ENCODE results near the gene EXOC6. TPM values are rescaled to one million over a fixed set of nuclear protein-coding genes. Genes with fewer than 3 reads are reported as not detected.

The EXOC6 gene
- total and polyA plus RNA-seq, 4 experiments from 2014 or later = 4.3 to 11.4 (median 10.9) TPM

- CTCF ChIA-PET (ENCODE audit: partially characterized antibody) = no interaction called here
- DNase-seq = no peak
- Histone ChIP-seq H3K27ac (ENCODE audit: low read depth, low read length) (no peak overlapping the region), H3K27me3 (ENCODE audit: insufficient read depth, low read length) (no peaks in the 10 kb centered on the region), H3K9me3 (ENCODE audit: control insufficient read depth in 1 of 2, low read length in 2 of 2) (no peaks in the 10 kb centered on the region), H3K36me3 (ENCODE audit: insufficient read depth, low read length) (no peaks in the 10 kb centered on the region), H3K4me1 (ENCODE audit: insufficient read depth, low read length) (no peaks in the 10 kb centered on the region), H3K4me3 (ENCODE audit: low read length in 2 of 2) (no peak overlapping the region)
- peaks cover 2 to 6% of the 10 kb centered on the region in 2 donors for H3K27me3 Mint-ChIP-seq
- H3K9me3 Mint-ChIP-seq = peaks cover 0 to 4% (median 0%) of the 10 kb centered on the region in 8 donors
- H3K36me3 Mint-ChIP-seq = no peaks in the 10 kb centered on the region
- H3K4me3 Mint-ChIP-seq = no peak overlapping the region
- POLR2A ChIA-PET (ENCODE audit: partially characterized antibody) = no interaction called here
- intact Hi-C loops (cut with micrococcal nuclease) = no loop called here
- no peaks in the 10 kb centered on the region for H3K4me1 Mint-ChIP-seq
- H3K27ac Mint-ChIP-seq = no peak overlapping the region
Observed at GRCh38 chr10:92811986-92812385, 36.3 kb upstream of the EXOC6 start.

DNA sequence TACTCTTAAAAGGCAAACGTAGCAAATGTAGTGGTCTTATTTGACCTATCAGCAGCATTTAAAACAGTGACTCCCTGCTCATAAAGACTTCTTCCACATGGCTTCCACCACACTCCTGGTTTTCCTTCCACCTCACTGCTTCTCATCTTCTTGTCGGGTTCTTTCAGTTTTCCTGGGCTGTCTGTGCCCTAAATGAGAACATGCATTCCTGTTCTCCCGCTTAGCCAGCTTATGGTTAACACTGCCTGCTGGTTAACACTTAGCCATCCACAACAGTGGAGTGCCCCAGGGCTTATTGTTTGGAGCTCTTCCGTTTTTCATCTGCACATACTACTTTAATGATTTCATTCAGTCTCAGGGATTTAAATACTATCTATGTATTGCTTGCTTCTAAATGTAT, 34.3 kb upstream of the EXOC6 start:
- Mint-ChIP-seq H3K4me1 (no peaks in the 10 kb centered on the region), H3K27me3 (peaks cover 4 to 8% of the 10 kb centered on the region in 2 donors)

GRCh38 chr10:92814790-92815189, 33.5 kb upstream of the EXOC6 start:
- H3K27me3 Mint-ChIP-seq = peaks cover 4 to 8% of the 10 kb centered on the region in 2 donors
- no peak overlapping the region for H3K27ac ChIP-seq (ENCODE audit: low read depth, low read length)
- no peak overlapping the region for H3K27ac Mint-ChIP-seq
- H3K9me3 ChIP-seq (ENCODE audit: control insufficient read depth in 1 of 2, low read length in 2 of 2) = no peaks in the 10 kb centered on the region
- ChIA-PET POLR2A (ENCODE audit: partially characterized antibody) (no interaction called here), CTCF (ENCODE audit: partially characterized antibody) (no interaction called here)
- H3K9me3 Mint-ChIP-seq = peaks cover 0 to 2% (median 0%) of the 10 kb centered on the region in 8 donors
- no peak for DNase-seq
- H3K36me3 Mint-ChIP-seq = no peaks in the 10 kb centered on the region
- H3K4me1 ChIP-seq (ENCODE audit: insufficient read depth, low read length) = no peaks in the 10 kb centered on the region
- H3K4me3 ChIP-seq (ENCODE audit: low read length in 2 of 2) = no peak overlapping the region
- no peaks in the 10 kb centered on the region for H3K36me3 ChIP-seq (ENCODE audit: insufficient read depth, low read length)
- no peaks in the 10 kb centered on the region for H3K27me3 ChIP-seq (ENCODE audit: insufficient read depth, low read length)
- intact Hi-C loops (cut with micrococcal nuclease) = no loop called here
- H3K4me3 Mint-ChIP-seq = no peak overlapping the region
- H3K4me1 Mint-ChIP-seq = no peaks in the 10 kb centered on the region

More for the DNA sequence above, 34.3 kb upstream of the EXOC6 start:
- Histone ChIP-seq H3K27me3 (ENCODE audit: insufficient read depth, low read length) (no peaks in the 10 kb centered on the region), H3K4me1 (ENCODE audit: insufficient read depth, low read length) (no peaks in the 10 kb centered on the region), H3K27ac (ENCODE audit: low read depth, low read length) (no peak overlapping the region), H3K4me3 (ENCODE audit: low read length in 2 of 2) (no peak overlapping the region), H3K9me3 (ENCODE audit: control insufficient read depth in 1 of 2, low read length in 2 of 2) (no peaks in the 10 kb centered on the region), H3K36me3 (ENCODE audit: insufficient read depth, low read length) (no peaks in the 10 kb centered on the region)
- intact Hi-C loops (cut with micrococcal nuclease) = no loop called here
- H3K9me3 Mint-ChIP-seq = peaks cover 0 to 2% (median 0%) of the 10 kb centered on the region in 8 donors
- no peaks in the 10 kb centered on the region for H3K36me3 Mint-ChIP-seq
- DNase-seq = no peak
- H3K4me3 Mint-ChIP-seq = no peak overlapping the region
- no peak overlapping the region for H3K27ac Mint-ChIP-seq
- ChIA-PET CTCF (ENCODE audit: partially characterized antibody) (no interaction called here), POLR2A (ENCODE audit: partially characterized antibody) (no interaction called here)

GRCh38 chr10:92816091-92816531, 32.2 kb upstream of the EXOC6 start:
- DNase-seq = no peak
- H3K9me3 ChIP-seq (ENCODE audit: control insufficient read depth in 1 of 2, low read length in 2 of 2) = no peaks in the 10 kb centered on the region
- H3K27me3 ChIP-seq (ENCODE audit: insufficient read depth, low read length) = no peaks in the 10 kb centered on the region
- no peaks in the 10 kb centered on the region for H3K36me3 ChIP-seq (ENCODE audit: insufficient read depth, low read length)
- ChIA-PET CTCF (ENCODE audit: partially characterized antibody) (interaction anchor here (1.5 kb wide), 1 partner anchor 26 kb away, joined by 3 read pairs; no protein-coding TSS in a partner anchor), POLR2A (ENCODE audit: partially characterized antibody) (no interaction called here)
- Mint-ChIP-seq H3K36me3 (no peaks in the 10 kb centered on the region), H3K4me3 (no peak overlapping the region), H3K27ac (no peak overlapping the region), H3K9me3 (no peaks in the 10 kb centered on the region), H3K4me1 (no peaks in the 10 kb centered on the region), H3K27me3 (peaks cover 4 to 8% of the 10 kb centered on the region in 2 donors)
- no peaks in the 10 kb centered on the region for H3K4me1 ChIP-seq (ENCODE audit: insufficient read depth, low read length)
- intact Hi-C loops (cut with micrococcal nuclease) = no loop called here
- H3K27ac ChIP-seq (ENCODE audit: low read depth, low read length) = no peak overlapping the region
- no peak overlapping the region for H3K4me3 ChIP-seq (ENCODE audit: low read length in 2 of 2)

GRCh38 chr10:92822060-92822634, 26.2 kb upstream of the EXOC6 start:
- ChIA-PET CTCF (ENCODE audit: partially characterized antibody) (interaction anchor here (1.2 to 3.3 kb wide), 2 partner anchors 20 to 21 kb away, joined by 3 to 9 read pairs; no protein-coding TSS in a partner anchor), POLR2A (ENCODE audit: partially characterized antibody) (no interaction called here)
- Histone ChIP-seq H3K4me3 (ENCODE audit: low read length in 2 of 2) (no peak overlapping the region), H3K9me3 (ENCODE audit: control insufficient read depth in 1 of 2, low read length in 2 of 2) (no peaks in the 10 kb centered on the region), H3K4me1 (ENCODE audit: insufficient read depth, low read length) (peaks cover 11% of the 10 kb centered on the region), H3K36me3 (ENCODE audit: insufficient read depth, low read length) (no peaks in the 10 kb centered on the region), H3K27ac (ENCODE audit: low read depth, low read length) (no peak overlapping the region), H3K27me3 (ENCODE audit: insufficient read depth, low read length) (no peaks in the 10 kb centered on the region)
- no peak overlapping the region for H3K27ac Mint-ChIP-seq
- H3K9me3 Mint-ChIP-seq = peaks cover 0 to 2% (median 0%) of the 10 kb centered on the region in 8 donors
- no peak for DNase-seq
- peaks cover under 1% of the 10 kb centered on the region in 2 donors for H3K27me3 Mint-ChIP-seq
- peaks cover 7 to 9% (median 8%) of the 10 kb centered on the region in 4 donors for H3K4me1 Mint-ChIP-seq
- intact Hi-C loops (cut with micrococcal nuclease) = no loop called here
- no peaks in the 10 kb centered on the region for H3K36me3 Mint-ChIP-seq
- H3K4me3 Mint-ChIP-seq = no peak overlapping the region

GRCh38 chr10:92822964-92823363, 25.4 kb upstream of the EXOC6 start:
- H3K27ac Mint-ChIP-seq = no peak overlapping the region

DNA sequence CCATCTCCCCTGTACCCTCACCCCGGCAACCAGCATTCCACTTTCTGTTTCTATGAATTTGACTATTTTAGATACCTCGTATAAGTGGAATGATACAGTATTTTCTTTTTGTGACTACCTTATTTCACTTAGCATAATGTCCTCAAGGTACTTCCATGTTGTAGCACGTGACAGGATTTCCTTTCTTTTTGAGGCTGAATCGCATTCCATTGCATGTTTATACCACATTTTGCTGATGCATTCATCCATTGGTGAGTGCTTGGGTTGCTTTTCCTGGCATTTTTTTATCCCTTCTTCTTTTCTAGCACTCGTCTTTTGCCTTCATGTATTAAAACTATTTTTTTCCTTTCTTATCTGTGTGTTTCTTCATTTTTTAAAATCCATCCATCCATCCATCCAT, 22.3 kb upstream of the EXOC6 start:
- no peak overlapping the region for H3K4me3 ChIP-seq (ENCODE audit: low read length in 2 of 2)
- H3K4me3 Mint-ChIP-seq = no peak overlapping the region
- no peak overlapping the region for H3K27ac ChIP-seq (ENCODE audit: low read depth, low read length)
- H3K9me3 ChIP-seq (ENCODE audit: control insufficient read depth in 1 of 2, low read length in 2 of 2) = no peaks in the 10 kb centered on the region
- no peaks in the 10 kb centered on the region for H3K36me3 ChIP-seq (ENCODE audit: insufficient read depth, low read length)
- peaks cover 18% of the 10 kb centered on the region for H3K4me1 ChIP-seq (ENCODE audit: insufficient read depth, low read length)
- ChIA-PET CTCF (ENCODE audit: partially characterized antibody) (no interaction called here), POLR2A (ENCODE audit: partially characterized antibody) (no interaction called here)
- no peaks in the 10 kb centered on the region for H3K36me3 Mint-ChIP-seq
- no peaks in the 10 kb centered on the region for H3K27me3 Mint-ChIP-seq
- no peak for DNase-seq
- no peak overlapping the region for H3K27ac Mint-ChIP-seq
- no peaks in the 10 kb centered on the region for H3K27me3 ChIP-seq (ENCODE audit: insufficient read depth, low read length)
- intact Hi-C loops (cut with micrococcal nuclease) = no loop called here
- peaks cover 0 to 2% (median 0%) of the 10 kb centered on the region in 8 donors for H3K9me3 Mint-ChIP-seq
- H3K4me1 Mint-ChIP-seq = peaks cover 14 to 19% (median 16%) of the 10 kb centered on the region in 4 donors

More at GRCh38 chr10:92822964-92823363, 25.4 kb upstream of the EXOC6 start:
- Histone ChIP-seq H3K36me3 (ENCODE audit: insufficient read depth, low read length) (no peaks in the 10 kb centered on the region), H3K4me3 (ENCODE audit: low read length in 2 of 2) (no peak overlapping the region), H3K27me3 (ENCODE audit: insufficient read depth, low read length) (no peaks in the 10 kb centered on the region), H3K4me1 (ENCODE audit: insufficient read depth, low read length) (peaks cover 11% of the 10 kb centered on the region), H3K27ac (ENCODE audit: low read depth, low read length) (no peak overlapping the region), H3K9me3 (ENCODE audit: control insufficient read depth in 1 of 2, low read length in 2 of 2) (no peaks in the 10 kb centered on the region)
- peaks cover 7 to 9% (median 8%) of the 10 kb centered on the region in 4 donors for H3K4me1 Mint-ChIP-seq
- DNase-seq = no peak
- peaks cover 0 to 2% (median 0%) of the 10 kb centered on the region in 8 donors for H3K9me3 Mint-ChIP-seq
- H3K4me3 Mint-ChIP-seq = no peak overlapping the region
- no peaks in the 10 kb centered on the region for H3K27me3 Mint-ChIP-seq
- intact Hi-C loops (cut with micrococcal nuclease) = no loop called here
- POLR2A ChIA-PET (ENCODE audit: partially characterized antibody) = no interaction called here
- H3K36me3 Mint-ChIP-seq = no peaks in the 10 kb centered on the region
- CTCF ChIA-PET (ENCODE audit: partially characterized antibody) = no interaction called here
